ENCODE results near the gene AKAP7.
"Not testable (repeated sequence)": the region's sequence is repeated elsewhere in the genome, so short reads cannot be mapped to it uniquely, and the experiment has no call there.

The AKAP7 gene

DNA sequence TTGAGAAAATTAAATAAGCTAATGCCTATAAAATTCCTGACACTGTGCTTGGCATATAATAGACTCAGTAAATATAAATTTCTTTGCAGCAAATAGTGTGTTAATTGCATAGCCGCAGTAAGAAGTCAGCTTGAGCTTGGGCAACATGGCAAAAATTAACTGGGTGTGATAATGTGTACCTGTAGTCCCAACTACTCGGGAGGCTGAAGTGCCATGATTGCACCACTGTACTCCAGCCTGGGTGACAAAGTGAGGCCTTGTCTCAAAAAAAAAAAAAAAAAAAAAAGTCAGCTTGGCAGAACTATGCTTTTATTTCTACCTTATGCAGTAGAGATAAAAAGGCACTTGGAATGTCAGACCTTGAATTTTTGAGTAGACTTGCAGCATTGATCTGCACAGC, 121.8 kb downstream of the AKAP7 start:
- in situ Hi-C loops (cut with MboI; ENCODE audit: low sequenced_read_pairs, unreplicated experiment), result no loop called here
- no peak for DNase-seq (ENCODE audit: low spot score)
- TF ChIP-seq, protein P1, sequence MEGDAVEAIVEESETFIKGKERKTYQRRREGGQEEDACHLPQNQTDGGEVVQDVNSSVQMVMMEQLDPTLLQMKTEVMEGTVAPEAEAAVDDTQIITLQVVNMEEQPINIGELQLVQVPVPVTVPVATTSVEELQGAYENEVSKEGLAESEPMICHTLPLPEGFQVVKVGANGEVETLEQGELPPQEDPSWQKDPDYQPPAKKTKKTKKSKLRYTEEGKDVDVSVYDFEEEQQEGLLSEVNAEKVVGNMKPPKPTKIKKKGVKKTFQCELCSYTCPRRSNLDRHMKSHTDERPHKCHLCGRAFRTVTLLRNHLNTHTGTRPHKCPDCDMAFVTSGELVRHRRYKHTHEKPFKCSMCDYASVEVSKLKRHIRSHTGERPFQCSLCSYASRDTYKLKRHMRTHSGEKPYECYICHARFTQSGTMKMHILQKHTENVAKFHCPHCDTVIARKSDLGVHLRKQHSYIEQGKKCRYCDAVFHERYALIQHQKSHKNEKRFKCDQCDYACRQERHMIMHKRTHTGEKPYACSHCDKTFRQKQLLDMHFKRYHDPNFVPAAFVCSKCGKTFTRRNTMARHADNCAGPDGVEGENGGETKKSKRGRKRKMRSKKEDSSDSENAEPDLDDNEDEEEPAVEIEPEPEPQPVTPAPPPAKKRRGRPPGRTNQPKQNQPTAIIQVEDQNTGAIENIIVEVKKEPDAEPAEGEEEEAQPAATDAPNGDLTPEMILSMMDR (IDR thresholded peaks at IDR 0.05; ENCODE audit: borderline replicate concordance, control extremely low read depth, extremely low read depth, insufficient read depth, missing control alignments), result no peak

GRCh38 chr6:131258010-131258652, 122.9 kb downstream of the AKAP7 start:
- DNase-seq (ENCODE audit: low spot score), result no peak
- TF ChIP-seq, protein P1 (IDR thresholded peaks at IDR 0.05; ENCODE audit: borderline replicate concordance, control extremely low read depth, extremely low read depth, insufficient read depth, missing control alignments), result no peak
- in situ Hi-C loops (cut with MboI; ENCODE audit: low sequenced_read_pairs, unreplicated experiment), result no loop called here

GRCh38 chr6:131258816-131259476, 123.7 kb downstream of the AKAP7 start:
- DNase-seq (ENCODE audit: low spot score), result no peak
- TF ChIP-seq, protein P1 (IDR thresholded peaks at IDR 0.05; ENCODE audit: borderline replicate concordance, control extremely low read depth, extremely low read depth, insufficient read depth, missing control alignments), result no peak
- in situ Hi-C loops (cut with MboI; ENCODE audit: low sequenced_read_pairs, unreplicated experiment), result no loop called here

GRCh38 chr6:131260960-131261359, 125.7 kb downstream of the AKAP7 start:
- DNase-seq (ENCODE audit: low spot score); in situ Hi-C loops (cut with MboI; ENCODE audit: low sequenced_read_pairs, unreplicated experiment): not testable (repeated sequence)

DNA sequence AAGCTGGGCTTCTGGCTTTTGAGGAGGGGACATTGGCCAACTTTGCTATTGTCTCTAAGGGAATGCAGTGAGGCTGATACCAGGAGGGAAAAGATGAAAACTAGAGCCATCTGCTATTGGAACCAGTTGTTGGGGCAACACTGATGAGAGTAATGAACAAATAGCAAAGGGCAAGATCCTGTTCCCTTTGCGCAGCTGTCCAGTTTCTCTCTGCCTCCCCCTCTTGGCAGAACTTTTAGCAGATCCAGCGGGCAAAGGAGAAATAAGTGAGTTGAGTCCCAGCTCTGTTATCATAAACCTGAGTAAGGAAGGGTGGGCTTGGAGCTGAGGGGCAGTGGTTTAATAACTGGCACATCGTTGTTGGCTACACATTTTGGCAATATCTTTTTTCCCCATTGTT, 126.8 kb downstream of the AKAP7 start:
- in situ Hi-C loops (cut with MboI; ENCODE audit: low sequenced_read_pairs, unreplicated experiment), result no loop called here
- TF ChIP-seq, protein P1 (IDR thresholded peaks at IDR 0.05; ENCODE audit: borderline replicate concordance, control extremely low read depth, extremely low read depth, insufficient read depth, missing control alignments), result no peak
- DNase-seq (ENCODE audit: low spot score), result no peak

GRCh38 chr6:131265939-131266338, 130.7 kb downstream of the AKAP7 start:
- in situ Hi-C loops (cut with MboI; ENCODE audit: low sequenced_read_pairs, unreplicated experiment), result no loop called here

GRCh38 chr6:131268303-131268702, 133.0 kb downstream of the AKAP7 start:
- in situ Hi-C loops (cut with MboI; ENCODE audit: low sequenced_read_pairs, unreplicated experiment), result no loop called here
- no peak for DNase-seq (ENCODE audit: low spot score)
- TF ChIP-seq, protein P1 (IDR thresholded peaks at IDR 0.05; ENCODE audit: borderline replicate concordance, control extremely low read depth, extremely low read depth, insufficient read depth, missing control alignments), result no peak

More at GRCh38 chr6:131265939-131266338, 130.7 kb downstream of the AKAP7 start:
- no peak for DNase-seq (ENCODE audit: low spot score)
- TF ChIP-seq, protein P1 (IDR thresholded peaks at IDR 0.05; ENCODE audit: borderline replicate concordance, control extremely low read depth, extremely low read depth, insufficient read depth, missing control alignments), result no peak
